ENCODE measurements around the gene HSBP1L1.

DNA sequence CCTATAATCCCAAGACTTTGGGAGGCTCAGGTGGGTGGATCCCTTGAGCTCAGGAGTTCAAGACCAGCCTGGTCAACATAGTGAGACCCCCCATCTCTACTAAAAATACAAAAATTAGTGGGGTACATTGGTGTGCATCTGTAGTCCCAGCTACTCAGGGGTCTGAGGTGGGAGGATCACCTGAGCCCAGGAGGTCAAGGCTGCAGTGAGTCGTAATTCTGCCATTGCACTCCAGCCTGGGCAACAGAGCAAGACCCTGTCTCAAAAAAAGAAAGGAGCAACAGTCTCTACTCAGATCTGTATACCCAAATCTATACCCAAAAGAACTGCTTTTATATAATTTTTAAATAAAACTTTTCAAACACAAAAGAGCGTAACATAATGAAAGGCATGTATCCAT lies 5.5 kb upstream of the HSBP1L1 start:
- TF ChIP-seq CTCF (IDR thresholded peaks at IDR 0.05) = no peak
- TF ChIP-seq POLR2A (IDR thresholded peaks at IDR 0.05) = no peak
